GM21528 (cell line): Measurements from ENCODE around the gene MBNL1.

Source experiments
- ATAC-seq: cut with Tn5 transposase; IDR thresholded peaks from one replicate; pipeline ENCODE4 v1.9.1; 2021; ENCODE audit warnings: mild to moderate bottlenecking, moderate library complexity; ENCODE audit not compliant: unreplicated experiment, low FRiP score

MBNL1 gene

DNA sequence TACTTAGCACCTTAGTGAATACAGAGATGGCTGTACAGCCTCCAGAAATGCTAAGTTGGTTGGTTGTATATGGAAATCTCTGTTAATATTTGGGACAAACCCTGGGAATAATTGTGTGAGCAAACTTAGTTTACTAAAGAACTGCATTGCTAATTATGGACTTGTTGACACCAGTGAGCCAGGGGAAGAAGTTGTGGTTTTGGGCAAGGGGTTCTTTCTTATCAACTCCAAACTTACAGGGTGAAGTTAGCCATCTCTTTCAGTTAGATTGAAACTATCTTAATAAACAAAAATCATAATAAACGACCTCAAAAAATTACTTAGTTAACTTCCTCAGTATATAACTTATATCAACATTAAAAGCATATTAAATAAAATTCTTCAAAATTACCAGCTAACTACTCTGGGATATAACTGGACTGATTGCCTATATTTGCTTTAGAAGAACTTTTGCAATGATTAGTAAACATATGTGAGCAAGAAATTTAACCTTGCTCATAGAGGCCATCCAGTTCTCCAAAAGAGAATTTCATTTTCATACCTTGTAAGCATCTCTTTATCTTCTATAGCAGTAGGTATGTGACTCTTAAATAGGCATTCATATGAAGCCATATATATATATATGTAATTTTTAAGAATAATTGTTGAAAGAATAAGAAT lies 24.7 kb downstream of the MBNL1 start:
- ATAC-seq: no peak

DNA sequence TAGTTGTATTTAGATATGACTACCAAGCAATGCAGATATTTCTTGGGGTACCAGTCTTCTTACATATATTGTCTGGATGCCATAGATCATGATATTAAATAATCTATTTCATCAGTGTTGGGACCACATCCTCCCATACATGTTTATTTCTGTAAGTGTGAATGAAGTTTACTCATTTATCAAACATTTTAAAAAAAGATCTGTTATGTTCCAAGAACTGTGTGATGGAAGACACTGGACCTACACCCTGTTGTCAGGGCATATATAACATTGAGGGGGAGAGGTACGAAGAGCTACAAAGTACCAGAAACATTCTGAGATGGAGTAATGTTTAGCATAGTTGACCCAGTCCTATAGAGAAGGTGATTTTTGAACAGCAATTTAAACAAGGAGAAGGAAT lies 26.6 kb downstream of the MBNL1 start:
- ATAC-seq: no peak

DNA sequence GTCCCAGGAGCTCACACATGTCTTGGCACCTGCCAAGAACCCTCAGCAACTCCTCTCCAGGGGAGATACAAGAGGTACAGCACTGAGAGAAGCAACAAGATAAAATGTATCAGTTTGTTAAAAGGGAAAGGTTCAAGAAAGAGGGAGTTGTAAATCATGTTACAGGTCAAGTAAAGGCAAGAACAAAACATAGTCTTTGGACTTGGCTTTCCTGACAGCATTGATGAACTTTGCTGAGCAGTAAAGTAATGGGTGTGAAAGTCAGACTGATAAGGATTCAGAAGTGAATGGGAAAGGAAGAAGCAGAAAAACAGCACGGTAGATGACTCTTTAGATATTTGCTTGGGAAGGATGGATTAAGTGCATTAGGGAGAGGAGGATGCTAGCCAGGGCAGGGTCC lies 27.1 kb downstream of the MBNL1 start:
- ATAC-seq: no peak

DNA sequence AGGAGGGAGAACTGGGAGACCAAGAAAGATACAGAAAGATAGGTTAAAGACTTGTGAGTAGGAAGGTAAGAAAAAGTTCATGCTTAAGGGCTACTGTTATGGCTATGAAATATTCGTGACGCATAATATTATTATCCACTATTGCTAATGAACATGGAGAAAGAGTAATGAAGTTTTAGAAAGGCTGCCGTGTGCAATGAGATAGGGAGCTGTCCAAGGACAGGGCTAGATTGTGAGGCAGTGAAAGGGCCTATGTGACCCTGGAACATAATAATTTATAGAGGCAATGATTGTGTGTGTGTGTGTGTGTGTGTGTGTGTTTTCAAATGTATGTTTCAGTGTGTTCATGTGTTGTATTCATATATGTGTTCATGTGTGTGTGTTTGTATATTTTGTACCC lies 27.7 kb downstream of the MBNL1 start:
- ATAC-seq: no peak

DNA sequence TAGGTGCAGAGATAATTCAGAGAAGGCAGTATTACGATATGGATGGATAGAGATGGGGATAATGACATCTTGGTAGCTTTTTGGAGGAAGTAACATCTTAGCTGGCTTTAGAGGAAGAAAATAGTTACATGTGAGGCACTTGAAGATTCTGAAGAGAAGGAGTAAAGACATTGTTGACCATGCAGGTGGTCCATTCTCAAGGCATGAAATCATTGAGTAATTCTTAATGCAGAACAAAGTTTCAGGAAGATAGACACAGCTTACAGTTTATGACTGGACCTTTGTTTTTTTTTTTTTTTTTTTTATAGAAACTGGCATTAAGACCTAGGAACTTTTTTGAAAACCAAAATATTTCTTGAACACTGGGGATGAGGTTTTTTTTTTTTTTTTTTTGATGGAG lies 28.2 kb downstream of the MBNL1 start:
- ATAC-seq: no peak

DNA sequence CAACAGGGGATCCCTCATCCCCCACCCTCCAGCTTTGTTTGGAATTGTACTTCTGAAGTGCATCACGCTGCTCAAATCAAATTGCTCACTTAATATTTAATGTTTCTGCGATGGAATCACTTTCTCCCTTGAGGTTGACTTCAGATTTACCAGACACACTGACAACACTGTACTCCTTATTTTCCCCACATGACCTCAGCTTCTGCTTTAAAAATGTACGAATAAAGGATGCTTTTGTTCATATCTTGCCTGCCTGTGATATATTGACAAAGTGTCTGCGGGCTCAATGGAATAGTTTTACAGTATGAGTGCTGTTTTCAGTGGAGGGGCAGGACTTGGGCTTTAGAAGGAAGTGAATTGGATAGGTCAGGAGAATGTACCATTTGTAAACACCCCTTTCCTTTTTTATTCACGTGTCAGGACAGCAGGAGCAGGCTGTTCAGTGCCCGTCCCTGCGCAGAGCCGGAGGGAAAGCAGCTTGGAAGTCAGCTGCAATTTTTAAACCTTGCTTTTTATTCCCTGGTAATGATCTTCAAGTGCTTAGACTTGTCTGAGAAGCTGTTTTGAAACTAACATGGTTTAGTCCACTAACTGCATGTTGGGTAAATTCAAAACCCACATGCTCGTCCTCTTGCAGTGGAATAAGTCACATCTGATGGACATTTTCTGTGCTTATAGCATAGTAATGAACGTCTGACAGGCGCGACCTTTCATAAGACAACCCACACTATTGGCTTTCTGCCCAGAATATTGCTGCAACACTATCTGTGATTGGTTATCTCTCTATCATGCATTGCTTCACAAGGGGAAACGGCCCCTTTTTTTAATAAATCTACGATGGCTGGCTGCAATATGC lies 29.9 kb downstream of the MBNL1 start:
- ATAC-seq: peak; percentile 48

DNA sequence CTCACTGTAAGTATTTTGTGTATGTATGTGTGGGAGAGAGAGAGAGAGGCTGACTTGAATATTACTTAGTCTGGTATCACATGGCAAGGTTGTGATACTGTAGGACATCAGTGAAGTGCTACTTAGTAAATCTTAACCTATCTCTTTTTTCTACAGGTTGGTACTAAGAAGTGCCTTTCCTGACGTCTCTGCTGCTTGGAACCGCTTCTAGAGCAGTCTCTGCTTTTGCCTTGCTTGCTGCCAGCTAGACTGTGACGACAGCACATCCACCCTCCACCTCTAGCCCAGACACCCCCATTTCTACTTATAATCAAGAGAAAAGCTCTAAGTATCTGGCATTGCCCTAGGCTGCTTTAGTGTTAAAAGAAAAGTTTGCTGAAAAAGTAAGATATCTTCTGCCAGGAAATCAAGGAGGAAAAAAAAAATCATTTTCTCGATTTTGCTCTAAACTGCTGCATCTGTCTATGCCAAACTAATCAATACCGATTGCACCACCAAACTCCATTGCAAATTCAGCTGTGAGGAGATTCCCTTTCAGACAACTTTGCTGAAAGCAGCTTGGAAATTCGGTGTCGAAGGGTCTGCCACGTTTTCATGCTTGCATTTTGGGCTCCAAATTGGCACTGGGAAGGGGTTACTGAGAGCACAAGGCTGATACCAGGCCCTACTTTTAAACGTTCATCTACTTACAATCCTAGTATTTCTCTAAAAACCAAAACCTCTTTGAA lies 30.7 kb downstream of the MBNL1 start:
- no peak for ATAC-seq

GRCh38 chr3:152300029-152300731 lies 31.5 kb downstream of the MBNL1 start:
- ATAC-seq: no peak

DNA sequence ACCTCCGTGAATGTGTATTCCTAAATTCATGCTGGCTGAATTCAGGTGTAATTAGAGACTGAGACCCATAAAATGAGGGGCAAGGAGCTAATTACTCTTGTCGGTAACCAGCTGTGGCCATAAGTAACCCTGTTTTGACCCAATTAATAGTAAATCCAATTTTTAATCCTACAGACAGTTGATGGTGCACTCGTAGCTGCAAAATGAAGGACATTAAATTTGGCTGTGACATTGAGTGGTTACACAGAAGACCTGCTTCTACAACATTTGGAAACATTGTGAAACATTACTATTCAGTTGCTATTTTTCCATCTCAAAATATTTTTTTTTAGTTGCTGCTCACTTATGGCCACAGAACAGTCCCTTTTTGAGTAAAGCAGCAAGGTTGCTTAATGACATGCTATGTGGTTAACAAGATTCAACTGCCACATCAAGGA lies 33.0 kb downstream of the MBNL1 start:
- no peak for ATAC-seq

DNA sequence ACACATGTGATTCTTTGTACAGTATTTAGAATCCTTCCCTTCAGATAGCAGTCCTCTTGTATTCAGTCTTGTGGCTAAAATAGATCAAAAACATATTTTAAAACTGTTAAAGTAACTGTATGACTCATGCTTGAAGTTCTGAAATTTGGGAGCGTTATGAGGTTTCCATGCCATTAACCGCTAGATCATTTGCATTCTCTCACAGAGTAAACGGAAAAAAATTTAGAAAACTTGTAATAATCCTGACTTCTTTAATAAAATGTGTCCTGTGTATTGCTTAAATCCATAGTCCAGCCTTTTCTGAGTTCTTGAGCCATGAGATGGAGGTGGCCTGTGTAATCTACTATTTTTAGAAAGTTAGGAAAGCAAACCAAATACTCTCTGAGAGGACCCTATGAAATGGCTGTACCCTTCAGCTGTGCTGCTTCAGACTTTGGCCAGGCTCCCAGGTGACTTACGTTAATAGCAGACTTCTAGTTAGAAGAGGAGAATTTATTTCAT lies 33.8 kb downstream of the MBNL1 start:
- peak; percentile 70 for ATAC-seq

DNA sequence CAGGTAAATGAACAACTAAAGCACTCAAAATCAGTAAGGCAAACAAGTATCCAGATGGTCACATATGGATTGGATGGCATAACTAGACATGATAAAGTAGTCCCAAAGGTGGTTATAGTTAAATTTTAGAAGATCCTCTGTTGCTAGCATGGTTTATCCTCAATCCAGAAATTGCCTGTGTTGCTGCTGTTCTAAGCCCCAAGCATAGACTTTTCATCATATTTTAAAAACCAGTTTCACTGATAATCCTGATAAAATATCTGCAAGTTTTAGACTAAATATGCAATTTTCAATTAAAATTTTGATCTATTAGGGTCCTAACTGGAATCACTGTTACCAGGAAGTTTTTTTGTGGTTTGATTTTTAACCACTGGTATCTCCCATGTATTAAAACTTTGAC lies 35.4 kb downstream of the MBNL1 start:
- no peak for ATAC-seq

DNA sequence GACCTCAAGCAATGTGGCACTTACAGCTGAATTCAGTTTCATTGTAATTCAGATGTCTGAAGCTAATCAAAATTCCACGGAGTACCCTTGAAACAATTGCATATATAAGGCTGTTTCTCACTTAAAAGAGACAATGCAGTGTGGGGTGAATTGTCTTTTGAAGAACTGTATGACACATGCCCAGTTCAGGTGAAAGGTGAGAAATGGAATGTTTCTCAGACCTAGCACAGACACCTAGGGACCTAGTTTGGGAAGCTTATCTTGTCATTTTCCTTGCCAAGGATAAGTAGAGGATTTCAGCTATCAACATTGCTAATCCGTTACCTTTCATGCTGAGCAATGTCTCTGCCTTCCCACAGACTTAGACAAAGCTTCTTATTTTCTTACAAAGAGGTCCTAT lies 36.3 kb downstream of the MBNL1 start:
- no peak for ATAC-seq

GRCh38 chr3:152307829-152308474 lies 39.2 kb downstream of the MBNL1 start:
- ATAC-seq: no peak

GRCh38 chr3:152308475-152308844 lies 39.7 kb downstream of the MBNL1 start:
- ATAC-seq: no peak

- ATAC-seq: no peak
These were observed 40.3 kb downstream of the MBNL1 start for GRCh38 chr3:152309031-152309430.

DNA sequence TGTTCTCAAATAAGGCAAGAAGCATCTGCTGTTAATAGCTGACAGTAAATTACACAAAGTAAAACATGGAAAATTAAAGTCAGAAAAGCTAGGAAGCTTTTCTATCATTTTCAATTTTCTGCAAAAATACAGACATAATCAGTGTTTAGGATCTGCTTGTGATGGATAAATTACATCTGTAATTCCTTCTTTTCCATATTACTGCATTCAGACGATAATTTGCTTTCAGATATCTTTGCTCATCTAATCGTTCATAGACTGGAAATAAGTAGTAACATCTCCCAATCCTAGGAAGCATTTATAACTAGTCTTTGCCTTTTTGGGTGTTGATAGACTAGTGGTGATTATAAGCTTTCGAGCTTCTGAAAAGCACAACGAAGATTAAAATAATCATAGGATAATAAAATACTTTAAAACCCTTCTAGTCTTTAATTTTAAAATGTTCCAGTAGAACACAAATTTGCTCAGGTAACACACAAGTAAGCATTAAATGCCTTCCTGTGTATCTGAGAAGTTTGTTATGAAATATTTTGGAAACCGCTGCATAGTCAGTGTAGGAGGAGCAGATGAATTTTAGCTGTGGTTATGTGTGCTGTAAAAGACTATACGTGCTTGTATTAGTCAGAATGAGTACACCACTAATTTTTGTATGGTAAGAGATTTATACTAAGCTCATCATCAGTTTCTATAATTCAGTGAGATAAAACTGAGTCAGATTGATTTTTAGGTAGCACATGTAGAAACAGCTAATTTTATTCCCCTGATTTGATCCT lies 41.0 kb downstream of the MBNL1 start:
- ATAC-seq: no peak

DNA sequence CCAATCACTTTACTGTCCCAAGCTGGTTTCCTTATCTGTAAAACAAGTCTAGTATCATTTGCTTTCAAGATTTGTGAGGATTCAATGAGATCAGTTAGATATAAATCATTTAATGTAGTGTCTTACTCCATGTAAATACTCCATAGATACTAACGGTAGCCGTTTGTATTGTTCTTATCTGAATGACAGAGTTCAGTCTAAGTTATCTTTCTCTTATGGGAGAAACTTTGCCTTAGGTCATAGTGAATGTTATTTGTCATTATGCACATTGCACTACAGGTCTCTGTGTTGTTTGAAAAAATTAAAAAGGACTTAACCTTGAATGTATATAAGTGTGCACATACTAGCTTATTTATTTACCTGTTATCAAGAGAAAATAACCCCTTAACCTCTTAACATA lies 44.7 kb downstream of the MBNL1 start:
- no peak for ATAC-seq

DNA sequence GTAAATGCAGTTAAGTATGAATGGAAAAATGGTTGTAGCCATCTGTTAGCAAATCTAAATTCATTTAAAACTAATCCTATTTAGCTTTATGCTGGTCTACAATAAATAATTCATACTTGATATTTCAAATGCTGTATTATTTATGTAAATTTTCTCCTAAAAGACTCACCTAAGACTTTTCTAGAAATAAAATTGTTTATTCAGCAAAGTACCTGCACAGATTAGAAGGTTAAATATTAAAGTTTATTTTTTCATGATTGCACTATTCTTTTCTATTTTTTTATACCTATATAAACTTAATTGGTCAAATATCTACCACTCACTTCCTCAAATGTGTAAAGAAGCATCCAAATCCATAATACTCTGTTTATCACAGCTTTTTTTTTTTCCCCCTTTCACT lies 45.2 kb downstream of the MBNL1 start:
- no peak for ATAC-seq

- ATAC-seq: no peak
These were observed 46.1 kb downstream of the MBNL1 start for GRCh38 chr3:152314677-152315353.
